Endothelial cell of umbilical vein (primary cell): ENCODE measurements around the gene TLR8. TPM values are rescaled to one million over a fixed set of nuclear protein-coding genes. Genes with fewer than 3 reads are reported as not detected.
"Not testable (repeated sequence)": the region's sequence is repeated elsewhere in the genome, so short reads cannot be mapped to it uniquely, and the experiment has no call there.

Experiments
- BruUV-seq: library from RNA; stranded (reverse); fragments of 400-500 nt; replicated peaks from 2 replicates; lab custom pipeline; 2021; lab: Mats Ljungman, UMichigan
- CTCF ChIA-PET: fragments of 300-600, 350-600 bp; sonication (Branson Sonifier 250); formaldehyde crosslinking; loops from one replicate; lab custom pipeline; 2021; ENCODE audit warnings: antibody characterized with exemption, inconsistent platforms; lab: Charles Lee
- POLR2A ChIA-PET: fragments of 300-600, 350-600 bp; sonication (Branson Sonifier 250); formaldehyde crosslinking; loops from one replicate; lab custom pipeline; 2021; ENCODE audit warnings: antibody characterized with exemption, inconsistent platforms; lab: Charles Lee
- DNase-seq: peaks from one replicate; pipeline ENCODE4 v3.0.0-alpha.2; 2011; ENCODE audit warnings: low read depth, low spot score
- FAIRE-seq: peaks from 2 replicates; lab custom pipeline; 2011; peaks lifted over from hg19 to GRCh38; lab: Jason Lieb, UNC
- H2AFZ ChIP-seq: 2 replicates; pipeline ENCODE4 v1.6.0; 2012; ENCODE audit warnings: low read depth, low read length, control low read depth, inconsistent platforms
- H3K27ac ChIP-seq: 2 replicates; pipeline ENCODE4 v1.5.1; 2011; ENCODE audit warnings: low read depth, mild to moderate bottlenecking, control low read depth, low read length, moderate library complexity; ENCODE audit not compliant: insufficient read depth
- H3K27me3 ChIP-seq, 2 experiments: 2 replicates each; pipeline versions ENCODE4 v1.6.0 to v1.6.1; 2011; ENCODE audit warnings: low read length in 2 of 2, mixed read lengths in 1 of 2; ENCODE audit not compliant: control insufficient read depth in 2 of 2, insufficient read depth in 2 of 2
- H3K36me3 ChIP-seq, 2 experiments: 2 replicates in 1 of 2; 3 replicates in 1 of 2; pipeline ENCODE4 v1.5.1; 2011; ENCODE audit warnings: low read length in 2 of 2, mild to moderate bottlenecking in 1 of 2, moderate library complexity in 1 of 2; ENCODE audit not compliant: control insufficient read depth in 2 of 2, insufficient read depth in 2 of 2; ENCODE audit errors: extremely low read depth in 1 of 2
- H3K4me1 ChIP-seq: 3 replicates; pipeline ENCODE4 v1.5.1; 2011; ENCODE audit warnings: mild to moderate bottlenecking, low read length; ENCODE audit not compliant: control insufficient read depth, insufficient read depth; ENCODE audit errors: extremely low read depth
- H3K4me2 ChIP-seq: 2 replicates; pipeline ENCODE4 v1.6.1; 2011; ENCODE audit warnings: low read length, control low read depth, mixed read lengths; ENCODE audit not compliant: insufficient read depth
- H3K4me3 ChIP-seq, 3 experiments: fragments of 200-600 bp in 1 of 3; sonication (generic), shearing (Covaris generic) in 1 of 3; replicated peaks in 1 of 3; 2 replicates each; pipeline ENCODE4 v1.5.1; 2011 to 2016; ENCODE audit warnings: control low read depth in 3 of 3, low read length in 3 of 3, mild to moderate bottlenecking in 2 of 3, inconsistent platforms in 1 of 3, low read depth in 1 of 3, moderate library complexity in 1 of 3; ENCODE audit not compliant: insufficient read depth in 1 of 3
- H3K79me2 ChIP-seq: 2 replicates; pipeline ENCODE4 v1.6.0; 2012; ENCODE audit warnings: low read length, inconsistent platforms; ENCODE audit not compliant: control insufficient read depth, insufficient read depth
- H3K9ac ChIP-seq: replicated peaks from 2 replicates; pipeline ENCODE3; 2011; ENCODE audit warnings: low read length, control low read depth; ENCODE audit not compliant: insufficient read depth; ENCODE audit errors: extremely low read depth
- H3K9me1 ChIP-seq: replicated peaks from 3 replicates; pipeline ENCODE4 v1.6.0; 2011; ENCODE audit warnings: mild to moderate bottlenecking, low read length; ENCODE audit not compliant: control insufficient read depth, insufficient read depth; ENCODE audit errors: extremely low read depth
- H3K9me3 ChIP-seq: replicated peaks from 2 replicates; pipeline ENCODE4 v1.5.1; 2012; ENCODE audit warnings: low read length, inconsistent platforms; ENCODE audit not compliant: control insufficient read depth, insufficient read depth
- H4K20me1 ChIP-seq: replicated peaks from 2 replicates; pipeline ENCODE3; 2011; ENCODE audit warnings: mild to moderate bottlenecking, low read length; ENCODE audit not compliant: control insufficient read depth, insufficient read depth; ENCODE audit errors: extremely low read depth
- EZH2 ChIP-seq: IDR thresholded peaks from 2 replicates; pipeline ENCODE4 v1.6.1; 2012; ENCODE audit warnings: borderline replicate concordance, low read depth, mild to moderate bottlenecking, moderate library complexity, low read length, inconsistent platforms; ENCODE audit not compliant: severe bottlenecking
- FOS ChIP-seq: IDR thresholded peaks from 2 replicates; pipeline ENCODE4 v1.6.1; 2011; ENCODE audit warnings: mild to moderate bottlenecking, low read length, moderate library complexity, borderline replicate concordance; ENCODE audit not compliant: insufficient read depth
- GATA2 ChIP-seq: IDR thresholded peaks from 2 replicates; pipeline ENCODE4 v1.7.0; 2011; ENCODE audit warnings: low read depth, mild to moderate bottlenecking, moderate library complexity, mixed read lengths, low read length; ENCODE audit not compliant: insufficient read length, insufficient read depth
- JUN ChIP-seq: IDR thresholded peaks from 2 replicates; pipeline ENCODE4 v1.6.1; 2011; ENCODE audit warnings: borderline replicate concordance, low read depth; ENCODE audit not compliant: insufficient read length, insufficient read depth
- MYC ChIP-seq: IDR thresholded peaks from one replicate; pipeline ENCODE4 v1.6.1; 2011; ENCODE audit warnings: mild to moderate bottlenecking, low read depth, low read length
- POLR2A ChIP-seq: IDR thresholded peaks from 2 replicates; pipeline ENCODE4 v1.6.1; 2012; ENCODE audit warnings: low read depth, mild to moderate bottlenecking, control low read depth, low read length
- POLR2AphosphoS5 ChIP-seq: IDR thresholded peaks from 2 replicates; pipeline ENCODE4 v1.6.1; 2012; ENCODE audit warnings: low read depth, mild to moderate bottlenecking, control low read depth, low read length, moderate library complexity; ENCODE audit not compliant: insufficient read depth
- dilution Hi-C: fragments of 300-500 bp; cut with MboI; formaldehyde crosslinking; loops from one replicate; pipeline ENCODE4 v1.15.0; 2019; ENCODE audit warnings: low sequenced_read_pairs; ENCODE audit not compliant: extremely low pct_ligation_motif_present
- intact Hi-C: fragments of 100-400 bp; cut with micrococcal nuclease; formaldehyde crosslinking; loops from one replicate; pipeline ENCODE4 v1.10.0; 2022
- polyA plus RNA-seq, 4 experiments: library from polyadenylated mRNA; depleted of rRNA in 3 of 4; stranded (reverse) in 3 of 4; unstranded in 1 of 4; fragments of >200 nt; gene quantifications; 2 replicates each; pipeline versions ENCODE4 v1.2.1 to v1.2.3, GENCODE V29; 2011 to 2012; ENCODE audit warnings: missing spikeins in 1 of 4
- total RNA-seq: library from RNA; stranded (reverse); gene quantifications from 2 replicates; pipeline ENCODE4 v1.2.3, GENCODE V29; 2021
- TF ChIP-seq, protein P1 (sequence below): IDR thresholded peaks from 2 replicates; pipeline ENCODE4 v1.6.1; 2011; ENCODE audit not compliant: insufficient read depth, insufficient read length
- TF ChIP-seq, protein P2 (sequence below), 2 donors: IDR thresholded peaks; 1 replicate in 1 of 2; 2 replicates in 1 of 2; pipeline ENCODE4 v1.5.1; 2011; ENCODE audit warnings: low read length in 2 of 2, mild to moderate bottlenecking in 2 of 2, moderate library complexity in 2 of 2, control low read depth in 1 of 2, inconsistent platforms in 1 of 2, low read depth in 1 of 2; ENCODE audit not compliant: insufficient read depth in 1 of 2; ENCODE audit errors: extremely low read depth in 1 of 2

TLR8 gene
- total and polyA plus RNA-seq, 2 donors (not counting 3 experiments of a cell fraction or from before 2014, with no cell fraction given), result not detected

DNA sequence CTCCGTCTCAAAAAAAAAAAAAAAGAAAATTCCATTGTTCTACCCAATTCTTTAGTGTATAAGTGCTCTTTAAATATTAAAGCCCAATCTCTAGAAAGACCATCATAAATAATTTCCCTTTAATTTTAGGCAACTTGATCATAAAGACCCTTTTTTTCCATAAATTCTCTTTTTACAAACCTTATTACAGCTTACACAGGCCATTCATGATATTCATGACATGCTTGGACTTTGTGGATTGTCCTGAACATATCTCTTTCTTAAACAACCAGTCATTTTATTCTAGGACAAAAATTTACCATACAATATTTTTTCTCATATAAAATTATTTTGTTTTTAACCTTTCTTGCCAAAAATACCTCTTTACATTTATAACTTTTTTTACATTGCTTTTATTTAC lies 30.5 kb downstream of the TLR8 start:
- TF ChIP-seq GATA2 (no peak), EZH2 (no peak), JUN (no peak), MYC (no peak), POLR2A (no peak), POLR2AphosphoS5 (no peak), FOS (no peak)
- TF ChIP-seq, protein P1, sequence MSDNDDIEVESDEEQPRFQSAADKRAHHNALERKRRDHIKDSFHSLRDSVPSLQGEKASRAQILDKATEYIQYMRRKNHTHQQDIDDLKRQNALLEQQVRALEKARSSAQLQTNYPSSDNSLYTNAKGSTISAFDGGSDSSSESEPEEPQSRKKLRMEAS, result no peak
- TF ChIP-seq, protein P2, sequence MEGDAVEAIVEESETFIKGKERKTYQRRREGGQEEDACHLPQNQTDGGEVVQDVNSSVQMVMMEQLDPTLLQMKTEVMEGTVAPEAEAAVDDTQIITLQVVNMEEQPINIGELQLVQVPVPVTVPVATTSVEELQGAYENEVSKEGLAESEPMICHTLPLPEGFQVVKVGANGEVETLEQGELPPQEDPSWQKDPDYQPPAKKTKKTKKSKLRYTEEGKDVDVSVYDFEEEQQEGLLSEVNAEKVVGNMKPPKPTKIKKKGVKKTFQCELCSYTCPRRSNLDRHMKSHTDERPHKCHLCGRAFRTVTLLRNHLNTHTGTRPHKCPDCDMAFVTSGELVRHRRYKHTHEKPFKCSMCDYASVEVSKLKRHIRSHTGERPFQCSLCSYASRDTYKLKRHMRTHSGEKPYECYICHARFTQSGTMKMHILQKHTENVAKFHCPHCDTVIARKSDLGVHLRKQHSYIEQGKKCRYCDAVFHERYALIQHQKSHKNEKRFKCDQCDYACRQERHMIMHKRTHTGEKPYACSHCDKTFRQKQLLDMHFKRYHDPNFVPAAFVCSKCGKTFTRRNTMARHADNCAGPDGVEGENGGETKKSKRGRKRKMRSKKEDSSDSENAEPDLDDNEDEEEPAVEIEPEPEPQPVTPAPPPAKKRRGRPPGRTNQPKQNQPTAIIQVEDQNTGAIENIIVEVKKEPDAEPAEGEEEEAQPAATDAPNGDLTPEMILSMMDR (IDR thresholded peaks at IDR 0.05; ENCODE audit: extremely low read depth in 1 of 2, insufficient read depth in 1 of 2, low read depth in 1 of 2, low read length in 2 of 2), result no peak
- no peaks in the 10 kb centered on the region for H3K4me1 ChIP-seq
- H3K4me3 ChIP-seq, result no peak overlapping the region
- no peaks in the 10 kb centered on the region for H3K36me3 ChIP-seq
- dilution Hi-C loops, result no loop called here
- no peak overlapping the region for H3K9ac ChIP-seq
- H3K27me3 ChIP-seq, result no peaks in the 10 kb centered on the region
- H3K9me1 ChIP-seq, result no peaks in the 10 kb centered on the region
- H4K20me1 ChIP-seq, result no peaks in the 10 kb centered on the region
- BruUV-seq, result no TSS peak
- POLR2A ChIA-PET, result no interaction called here
- intact Hi-C loops, result no loop called here
- H3K9me3 ChIP-seq, result no peaks in the 10 kb centered on the region
- H3K79me2 ChIP-seq, result no peaks in the 10 kb centered on the region
- DNase-seq (no peak), FAIRE-seq (no peak)
- H3K4me2 ChIP-seq, result no peak overlapping the region
- no peak overlapping the region for H2AFZ ChIP-seq
- CTCF ChIA-PET, result no interaction called here
- no peak overlapping the region for H3K27ac ChIP-seq

DNA sequence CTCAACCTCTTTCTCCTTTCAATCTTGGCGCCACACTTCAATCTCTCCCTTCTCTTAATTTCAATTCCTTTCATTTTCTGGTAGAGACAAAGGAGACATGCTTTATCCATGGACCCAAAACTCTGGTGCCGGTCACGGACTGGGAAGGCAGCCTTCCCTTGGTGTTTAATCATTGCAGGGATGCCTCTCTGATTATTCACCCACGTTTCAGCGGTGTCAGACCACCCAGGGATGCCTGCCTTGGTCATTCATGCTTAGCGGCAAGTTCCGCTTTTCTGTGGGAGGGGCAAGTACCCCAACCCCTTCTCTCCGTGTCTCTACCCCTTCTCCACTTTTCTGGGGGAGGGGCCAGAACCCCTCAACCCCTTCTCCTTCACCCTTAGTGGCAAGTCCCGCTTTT lies 34.1 kb downstream of the TLR8 start:
- H2AFZ ChIP-seq, H3K4me2 ChIP-seq, POLR2A ChIA-PET, intact Hi-C loops, BruUV-seq, H3K27me3 ChIP-seq, H3K9me1 ChIP-seq, FAIRE-seq, H3K79me2 ChIP-seq, DNase-seq, dilution Hi-C loops, H3K36me3 ChIP-seq, H3K4me1 ChIP-seq, H3K4me3 ChIP-seq, H3K27ac ChIP-seq, CTCF ChIA-PET, H3K9me3 ChIP-seq, H4K20me1 ChIP-seq, H3K9ac ChIP-seq: not testable (repeated sequence)

DNA sequence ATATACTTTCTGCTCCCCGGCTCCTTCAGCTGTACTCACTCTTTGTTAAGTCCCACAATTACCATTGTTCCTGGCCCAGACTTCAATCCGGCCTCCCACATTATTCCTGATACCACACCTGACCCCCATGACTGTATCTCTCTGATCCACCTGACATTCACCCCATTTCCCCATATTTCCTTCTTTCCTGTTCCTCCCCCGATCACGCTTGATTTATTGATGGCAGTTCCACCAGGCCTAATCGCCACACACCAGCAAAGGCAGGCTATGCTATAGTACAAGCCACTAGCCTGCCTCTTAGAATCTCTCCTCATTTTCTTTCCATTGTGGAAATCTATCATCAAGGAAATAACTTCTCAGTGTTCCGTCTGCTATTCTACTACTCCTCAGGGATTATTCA lies 37.2 kb downstream of the TLR8 start:
- H3K79me2 ChIP-seq, H3K4me3 ChIP-seq, H3K27me3 ChIP-seq, intact Hi-C loops, H3K36me3 ChIP-seq, H3K4me1 ChIP-seq, FAIRE-seq, H3K27ac ChIP-seq, DNase-seq, H3K9me3 ChIP-seq, H2AFZ ChIP-seq, CTCF ChIA-PET, dilution Hi-C loops, H3K9ac ChIP-seq, H4K20me1 ChIP-seq, POLR2A ChIA-PET, H3K4me2 ChIP-seq, H3K9me1 ChIP-seq, BruUV-seq: not testable (repeated sequence)
